Spleen (tissue), 11 donors: ENCODE measurements around the gene ATP6AP2. TPM values are rescaled to one million over a fixed set of nuclear protein-coding genes. Genes with fewer than 3 reads are reported as not detected.

ENCODE experiments used
- DNase-seq: peaks from one replicate; pipeline ENCODE4 v3.0.0-alpha.2; 2020
- H3K27ac ChIP-seq, 8 donors: fragments of 200-600 bp; sonication (generic) in 7 of 8; 1 replicate in 4 of 8; 2 replicates in 4 of 8; pipeline versions ENCODE4 v1.5.0 to v1.8.0; 2016 to 2021; ENCODE audit warnings: inconsistent platforms in 4 of 8, mild to moderate bottlenecking in 4 of 8, moderate library complexity in 1 of 8
- H3K27me3 ChIP-seq, 7 donors: fragments of 200-600 bp; sonication (generic) in 6 of 7; replicated peaks in 1 of 7; 1 replicate in 4 of 7; 2 replicates in 3 of 7; pipeline versions ENCODE4 v1.5.0 to v1.8.0; 2016 to 2021; ENCODE audit warnings: inconsistent platforms in 3 of 7, mild to moderate bottlenecking in 1 of 7
- H3K36me3 ChIP-seq, 6 donors: fragments of 200-600 bp; sonication (generic) in 5 of 6; 1 replicate in 4 of 6; 2 replicates in 2 of 6; pipeline versions ENCODE4 v1.5.0 to v1.8.0; 2016 to 2021; ENCODE audit warnings: inconsistent platforms in 2 of 6
- H3K4me1 ChIP-seq, 6 donors: fragments of 200-600 bp; sonication (generic) in 5 of 6; 1 replicate in 3 of 6; 2 replicates in 3 of 6; pipeline versions ENCODE4 v1.5.0 to v1.8.0; 2016 to 2021; ENCODE audit warnings: inconsistent platforms in 3 of 6
- H3K4me3 ChIP-seq, 8 donors: fragments of 200-600 bp; sonication (generic) in 7 of 8; 1 replicate in 4 of 8; 2 replicates in 4 of 8; pipeline versions ENCODE4 v1.5.0 to v1.8.0; 2016 to 2021; ENCODE audit warnings: inconsistent platforms in 4 of 8, mild to moderate bottlenecking in 4 of 8, moderate library complexity in 2 of 8
- H3K9me3 ChIP-seq, 8 donors: fragments of 200-600 bp; sonication (generic) in 7 of 8; 1 replicate in 4 of 8; 2 replicates in 4 of 8; pipeline versions ENCODE4 v1.5.0 to v1.8.0; 2016 to 2021; ENCODE audit warnings: inconsistent platforms in 4 of 8
- CTCF ChIP-seq, 11 experiments: fragments of 200-600 bp in 7 of 11; fragments of 450-650 bp in 4 of 11; sonication (generic) in 4 of 11; IDR thresholded peaks in 8 of 11; conservative IDR thresholded peaks in 3 of 11; 1 replicate in 7 of 11; 2 replicates in 4 of 11; pipeline versions ENCODE4 v1.4.0 to v1.8.0; 2016 to 2021; ENCODE audit warnings: antibody characterized with exemption in 11 of 11, inconsistent platforms in 4 of 11, mild to moderate bottlenecking in 1 of 11
- POLR2A ChIP-seq, 3 donors: fragments of 450-650 bp; IDR thresholded peaks; one replicate each; pipeline ENCODE4 v1.5.1; 2017; ENCODE audit warnings: antibody characterized with exemption in 3 of 3, mild to moderate bottlenecking in 1 of 3
- POLR2AphosphoS5 ChIP-seq, 3 donors: sonication (generic); formaldehyde crosslinking; IDR thresholded peaks; one replicate each; pipeline ENCODE4 v1.5.1; 2017; ENCODE audit warnings: antibody characterized with exemption in 3 of 3
- WGBS, 5 donors: extraction: QIAGEN DNeasy Blood & Tissue Kit in 3 of 5; methylation state at CpG; one replicate each; pipeline versions ENCODE4 v1.1.5 to v1.1.7; 2013 to 2018; 5-methylcytosine and 5-hydroxymethylcytosine counted together
- intact Hi-C: fragments of 100-400 bp; cut with DNase I; formaldehyde crosslinking; loops from one replicate; pipeline ENCODE4 v1.15.0; 2023; ENCODE audit warnings: low total_unique reads
- polyA plus RNA-seq, 3 donors: library from polyadenylated mRNA; stranded (reverse); fragments of 200-250 nt; gene quantifications; one replicate each; pipeline ENCODE4 v1.2.1, GENCODE V29; 2013
- total RNA-seq, 7 donors: library from RNA; depleted of rRNA in 3 of 7; stranded (reverse); fragments of >200 nt in 3 of 7; fragmentation: NEBNext Ultra II Directional in 4 of 7; extraction: Animal tissue kit (Norgen Biotek cat#: 25700) in 4 of 7; gene quantifications; one replicate each; pipeline versions ENCODE4 v1.1.0 to v1.2.1, GENCODE V29; 2016 to 2021
- donor health status: healthy with polysubstance abuse.
- donor health status: DM: no; HTN: no; CAD: no; lungs with moderate emphysema.
- donor health status: DM: no; HTN: no; CAD: no.
- donor health status: Bipolar disorder and iron deficiency.
- donor health status: healthy.
- donor health status: DM: no; HTN: no; CAD: no.
- donor health status: DM: yes; HTN: yes; CAD: no.

ATP6AP2 gene
- total and polyA plus RNA-seq, 10 donors: 36.9 to 130 (median 83.6) TPM

- peaks cover 0 to 13% (median 0%) of the 10 kb centered on the region in 7 donors for H3K27me3 ChIP-seq
- H3K27ac ChIP-seq: no peak overlapping the region
- TF ChIP-seq POLR2AphosphoS5 (IDR thresholded peaks at IDR 0.05): no peak
- no peak for TF ChIP-seq CTCF (IDR thresholded peaks at IDR 0.05 in 8 of 11, conservative IDR thresholded peaks at IDR 0.05 in 3 of 11)
- no peak for TF ChIP-seq POLR2A (IDR thresholded peaks at IDR 0.05)
- H3K4me1 ChIP-seq: no peaks in the 10 kb centered on the region
- no peak overlapping the region for H3K4me3 ChIP-seq
- intact Hi-C loops: no loop called here
- WGBS, 5 donors: 67 to 78% (median 74%) methylated on average over 5 of the region's 5 CpGs
- no peaks in the 10 kb centered on the region for H3K9me3 ChIP-seq
- DNase-seq: no peak
- H3K36me3 ChIP-seq: no peaks in the 10 kb centered on the region
Measured at GRCh38 chrX:40552768-40553167, 28.0 kb upstream of the ATP6AP2 start.

- Histone ChIP-seq H3K36me3 (no peaks in the 10 kb centered on the region), H3K9me3 (no peaks in the 10 kb centered on the region), H3K4me1 (no peaks in the 10 kb centered on the region), H3K27ac (no peak overlapping the region), H3K27me3 (peaks cover 0 to 12% (median 0%) of the 10 kb centered on the region in 7 donors), H3K4me3 (no peak overlapping the region)
- no peak for DNase-seq
- intact Hi-C loops: no loop called here
- 71 to 97% (median 93%) methylated on average over 4 of the region's 4 CpGs for WGBS, 5 donors
- TF ChIP-seq CTCF (IDR thresholded peaks at IDR 0.05 in 8 of 11, conservative IDR thresholded peaks at IDR 0.05 in 3 of 11) (no peak), POLR2AphosphoS5 (IDR thresholded peaks at IDR 0.05) (no peak), POLR2A (IDR thresholded peaks at IDR 0.05) (no peak)
Measured at GRCh38 chrX:40558590-40558989, 22.2 kb upstream of the ATP6AP2 start.

- no peak overlapping the region for H3K27ac ChIP-seq
- no peak for DNase-seq
- intact Hi-C loops: no loop called here
Measured at GRCh38 chrX:40563784-40564183, 17.0 kb upstream of the ATP6AP2 start.

GRCh38 chrX:40564447-40564846 is 16.3 kb upstream of the ATP6AP2 start:
- 73 to 93% (median 88%) methylated on average over 4 of the region's 4 CpGs for WGBS, 5 donors
- intact Hi-C loops: no loop called here

More at GRCh38 chrX:40563784-40564183, 17.0 kb upstream of the ATP6AP2 start:
- H3K27me3 ChIP-seq: peaks cover 0 to 17% (median 0%) of the 10 kb centered on the region in 7 donors
- no peaks in the 10 kb centered on the region for H3K9me3 ChIP-seq
- no peaks in the 10 kb centered on the region for H3K4me1 ChIP-seq
- no peaks in the 10 kb centered on the region for H3K36me3 ChIP-seq
- no peak overlapping the region for H3K4me3 ChIP-seq
- WGBS, 5 donors: 83 to 98% (median 92%) methylated on average over 7 to 10 of the region's 10 CpGs
- TF ChIP-seq POLR2AphosphoS5 (IDR thresholded peaks at IDR 0.05): no peak
- no peak for TF ChIP-seq POLR2A (IDR thresholded peaks at IDR 0.05)
- TF ChIP-seq CTCF (IDR thresholded peaks at IDR 0.05 in 8 of 11, conservative IDR thresholded peaks at IDR 0.05 in 3 of 11): no peak

More at GRCh38 chrX:40564447-40564846, 16.3 kb upstream of the ATP6AP2 start:
- no peaks in the 10 kb centered on the region for H3K9me3 ChIP-seq
- peaks cover 0 to 14% (median 0%) of the 10 kb centered on the region in 7 donors for H3K27me3 ChIP-seq
- TF ChIP-seq CTCF (IDR thresholded peaks at IDR 0.05 in 8 of 11, conservative IDR thresholded peaks at IDR 0.05 in 3 of 11) (no peak), POLR2AphosphoS5 (IDR thresholded peaks at IDR 0.05) (no peak), POLR2A (IDR thresholded peaks at IDR 0.05) (no peak)
- H3K36me3 ChIP-seq: no peaks in the 10 kb centered on the region
- no peak for DNase-seq
- H3K4me3 ChIP-seq: no peak overlapping the region
- H3K27ac ChIP-seq: no peak overlapping the region
- no peaks in the 10 kb centered on the region for H3K4me1 ChIP-seq
